Erythroblast (primary cell): ENCODE data around the gene CRB3.

ENCODE experiments used
- DNase-seq, 2 experiments: peaks; one replicate each; lab custom pipeline; 2025; lab: John Stamatoyannopoulos, UW
- GATA1 ChIP-seq: IDR thresholded peaks from 2 replicates; pipeline ENCODE4 v1.6.1; 2011; ENCODE audit warnings: low read depth, mild to moderate bottlenecking, control low read depth, low read length, moderate library complexity
- POLR2A ChIP-seq: IDR thresholded peaks from 2 replicates; pipeline ENCODE4 v1.6.1; 2011; ENCODE audit warnings: mild to moderate bottlenecking, low read length

Gene CRB3

DNA sequence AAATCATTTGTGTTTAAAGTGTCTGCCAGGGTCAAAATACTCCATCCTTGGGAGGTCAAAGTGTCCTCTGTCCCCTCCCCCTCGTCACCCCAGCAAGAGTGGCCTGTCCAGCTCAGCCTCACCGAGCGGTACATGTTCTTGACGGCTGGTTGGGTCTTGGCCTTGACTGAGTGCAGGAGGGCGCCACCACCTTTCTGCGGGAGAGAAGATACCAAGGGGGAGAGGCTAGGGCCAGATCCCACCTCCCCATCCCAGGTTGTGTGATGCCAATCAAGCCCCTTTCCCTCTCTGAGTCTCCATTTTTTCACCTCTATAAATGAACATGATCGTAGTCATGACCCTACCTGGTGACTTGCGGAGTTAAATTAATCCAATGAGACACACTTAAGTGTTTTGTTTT, 6.1 kb downstream of the CRB3 start:
- TF ChIP-seq GATA1 (no peak), POLR2A (no peak)
- DNase-seq: no peak

DNA sequence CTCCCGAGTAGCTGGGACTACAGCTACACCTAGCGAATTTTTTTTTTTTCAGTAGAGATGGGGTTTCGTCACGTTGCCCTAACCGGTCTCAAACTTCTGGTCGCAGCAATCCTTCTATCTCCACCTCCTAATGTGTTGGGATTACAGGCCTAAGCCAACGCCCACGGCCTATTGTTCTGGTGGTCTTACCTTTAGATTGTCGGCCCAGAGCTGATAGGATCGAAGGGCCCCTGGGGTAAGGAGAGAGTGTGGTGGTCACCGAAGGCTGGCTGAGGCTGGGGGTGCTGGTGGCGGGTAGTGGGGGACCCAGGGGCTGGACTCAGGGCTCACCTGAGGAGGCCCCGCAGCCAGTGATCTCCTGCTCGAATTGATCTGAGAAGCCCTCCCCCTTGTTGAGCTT, 7.0 kb downstream of the CRB3 start:
- DNase-seq: no peak
- no peak for TF ChIP-seq POLR2A
- TF ChIP-seq GATA1: no peak

DNA sequence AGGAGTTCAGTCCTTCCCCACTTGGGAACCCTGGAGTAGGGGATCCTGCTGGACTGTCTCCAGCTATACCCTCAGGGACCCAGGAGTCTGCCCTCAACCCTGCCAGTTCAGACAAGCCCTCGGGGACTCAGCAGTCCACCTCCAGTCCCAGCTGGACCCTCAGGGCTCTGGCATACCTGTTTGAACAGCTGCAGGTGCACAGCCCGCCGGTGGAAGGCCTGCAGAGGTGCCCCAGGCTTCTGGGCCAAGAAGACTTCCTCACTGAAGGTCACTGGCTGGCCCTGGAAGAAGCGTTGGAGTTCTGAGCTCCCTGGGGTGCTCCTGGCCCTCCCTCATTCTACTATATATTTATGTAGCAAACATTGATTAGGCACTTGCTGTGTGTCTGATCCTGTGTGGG, 8.6 kb downstream of the CRB3 start:
- TF ChIP-seq POLR2A: no peak
- TF ChIP-seq GATA1: no peak
- no peak for DNase-seq

DNA sequence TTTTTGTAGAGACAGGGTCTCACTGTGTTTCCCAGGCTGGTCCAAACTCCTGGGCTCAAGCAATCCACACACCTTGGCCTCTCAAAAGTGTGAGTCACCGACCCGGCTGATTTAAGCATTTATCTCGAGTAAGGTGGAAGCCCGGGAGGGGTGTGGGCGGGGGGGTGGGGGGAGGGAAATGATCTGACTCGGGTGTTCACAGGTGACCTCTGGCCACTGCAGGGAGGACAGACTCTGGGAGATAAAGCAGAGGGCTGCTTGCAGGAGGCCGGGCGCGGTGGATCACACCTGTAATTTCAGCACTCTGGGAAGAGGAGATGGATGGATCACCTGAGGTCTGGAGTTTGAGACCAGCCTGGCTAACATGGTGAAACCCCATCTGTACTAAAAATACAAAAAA, 9.6 kb downstream of the CRB3 start:
- no peak for TF ChIP-seq GATA1
- no peak for TF ChIP-seq POLR2A
- no peak for DNase-seq

DNA sequence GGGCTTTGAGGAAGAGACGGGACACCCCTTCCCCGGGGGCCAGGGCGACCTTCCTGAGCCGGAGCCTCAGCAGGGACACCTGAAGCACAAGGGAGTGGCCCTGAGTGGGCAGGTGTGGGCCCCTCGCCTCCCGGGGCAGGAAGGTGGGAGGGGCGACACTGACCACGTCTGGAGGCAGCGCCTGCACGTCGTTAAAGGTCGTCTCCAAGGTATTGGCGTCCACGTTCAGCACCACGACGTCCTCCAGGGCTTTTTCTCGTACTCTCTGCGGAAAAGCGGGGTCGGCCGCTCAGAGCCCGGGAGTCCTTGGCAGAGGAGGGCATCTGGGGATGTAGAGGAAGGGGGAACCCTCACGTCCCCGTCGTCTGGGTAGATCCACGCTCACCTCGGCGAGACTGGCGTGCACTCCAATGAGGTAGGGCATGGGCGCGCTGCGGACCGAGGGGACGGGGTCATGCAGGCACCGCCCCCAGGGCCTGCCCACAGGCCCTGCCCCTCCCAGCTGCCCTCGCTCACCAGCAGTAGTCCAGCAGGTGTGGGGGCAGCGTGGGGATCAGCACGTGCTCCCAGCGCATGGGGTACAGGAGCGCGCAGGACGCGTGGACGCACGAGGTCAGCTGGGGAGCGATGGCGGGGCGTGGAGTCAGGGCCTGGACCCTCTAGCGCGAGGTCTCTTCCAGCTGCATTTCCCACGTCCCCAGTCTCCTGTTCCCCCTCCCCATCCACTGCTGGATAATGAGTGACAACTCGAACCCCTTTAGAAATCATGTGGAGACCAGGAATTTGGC, 11.4 kb downstream of the CRB3 start:
- DNase-seq: no peak
- TF ChIP-seq GATA1 (no peak), POLR2A (no peak)

DNA sequence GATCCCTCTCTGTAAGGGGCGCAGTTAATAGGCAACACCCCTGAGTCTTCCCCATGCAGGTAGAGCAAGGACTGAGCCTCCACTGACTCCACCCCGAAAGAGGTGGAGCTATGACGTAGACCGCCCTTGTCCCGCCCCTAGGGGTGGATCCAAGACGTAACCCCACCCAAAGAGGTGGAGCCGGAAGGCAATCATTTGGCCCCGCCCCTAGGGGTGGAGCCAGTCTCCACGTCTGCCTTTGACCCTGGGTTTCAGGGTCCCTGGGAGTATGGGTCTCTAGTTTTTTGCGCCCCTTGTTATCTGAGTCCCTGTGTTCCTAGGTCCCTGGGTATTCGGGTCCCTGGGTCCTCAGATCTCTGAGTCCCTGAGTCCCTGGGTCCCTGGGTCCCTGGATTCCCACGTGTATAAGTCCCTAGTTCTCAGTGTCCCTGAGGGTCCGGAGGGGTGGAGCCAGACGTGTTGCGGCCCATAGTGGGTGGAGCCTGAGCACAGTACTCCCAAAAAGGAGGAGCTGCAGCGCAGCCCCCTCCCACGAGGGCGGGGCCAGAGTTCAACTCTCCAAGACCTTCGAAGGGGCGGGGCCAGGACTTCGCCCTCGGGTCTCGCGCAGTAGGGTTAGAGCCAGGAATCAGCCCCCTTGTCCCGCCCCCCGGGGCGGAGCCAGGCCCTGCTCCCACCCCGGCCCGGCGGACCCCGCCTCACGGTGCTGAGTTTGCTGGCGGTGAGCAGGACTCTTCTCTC, 12.3 kb downstream of the CRB3 start:
- peak; percentile 36 to 60 for DNase-seq
- TF ChIP-seq GATA1 (no peak), POLR2A (no peak)

DNA sequence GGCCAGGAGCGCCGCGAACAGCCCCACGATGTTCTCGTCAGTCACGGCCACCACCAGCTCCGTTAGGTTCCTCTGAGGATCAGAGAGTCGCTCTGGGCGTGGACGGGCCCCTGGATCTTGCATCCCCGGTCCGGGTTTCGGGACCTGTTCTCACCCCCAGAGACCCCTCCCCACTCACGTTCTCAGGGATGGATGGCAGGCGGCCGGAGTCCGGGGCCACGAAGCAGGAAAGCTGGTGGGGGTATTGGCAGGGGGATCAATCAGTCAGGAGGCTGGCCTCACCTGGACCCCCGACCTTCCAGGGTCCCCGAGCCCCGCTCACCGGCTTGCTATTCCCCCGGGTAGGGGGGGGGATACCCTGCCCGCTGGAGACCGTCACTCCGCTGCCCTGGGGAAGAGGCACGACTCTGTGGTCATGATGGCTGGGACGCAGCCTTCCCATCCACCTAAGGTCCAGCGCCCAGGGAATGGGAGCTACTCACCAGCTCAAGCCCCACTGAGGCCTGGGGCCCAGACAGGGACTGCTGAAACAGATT, 12.9 kb downstream of the CRB3 start:
- DNase-seq: no peak
- TF ChIP-seq POLR2A (no peak), GATA1 (no peak)

DNA sequence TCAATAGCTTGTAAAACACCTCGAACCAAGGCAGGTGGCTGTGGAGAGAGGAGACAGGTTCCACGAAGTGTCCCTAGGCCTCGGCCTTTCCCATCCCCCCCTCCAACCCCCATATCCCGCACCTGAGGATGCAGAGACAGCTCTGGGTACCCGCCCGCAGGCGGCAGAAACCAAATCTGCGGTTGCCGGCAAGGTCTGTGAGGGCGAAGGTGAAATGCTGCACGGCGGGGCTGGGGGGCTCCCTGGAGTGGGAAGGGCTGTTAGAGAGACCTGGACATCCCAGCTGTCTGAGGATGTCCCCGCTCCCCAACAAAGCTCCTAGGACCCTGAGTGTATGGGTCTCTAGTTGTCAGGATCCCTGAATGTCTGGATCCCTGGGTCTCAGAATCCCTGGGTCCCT, 14.7 kb downstream of the CRB3 start:
- TF ChIP-seq POLR2A (no peak), GATA1 (no peak)
- no peak for DNase-seq

DNA sequence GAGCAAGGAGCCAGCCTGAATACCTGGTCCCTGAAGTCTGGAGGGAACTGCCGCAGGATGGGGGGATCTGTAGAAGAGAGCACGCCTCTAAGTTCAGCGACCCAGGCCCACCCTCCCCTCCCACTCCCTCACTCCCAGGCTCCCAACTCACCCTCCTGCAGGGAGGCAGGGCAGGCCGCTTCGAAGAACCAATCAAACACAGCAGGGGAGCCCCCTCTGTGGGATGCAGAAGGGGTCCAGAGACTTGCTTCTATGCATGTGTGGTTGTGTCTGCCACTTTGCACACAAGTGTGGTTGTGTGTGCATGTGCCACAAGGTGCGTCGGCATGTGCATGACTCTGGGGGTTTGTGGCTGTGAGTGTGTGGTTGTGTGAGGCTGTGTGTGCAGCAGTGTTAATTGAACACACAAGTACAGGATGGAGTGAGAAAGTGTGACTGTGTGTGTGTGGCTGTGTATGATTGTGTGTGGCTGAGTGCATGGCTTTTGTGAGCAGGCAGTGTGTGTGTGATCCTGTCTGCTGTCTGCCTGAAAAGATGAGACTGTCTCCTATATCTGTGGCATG, 15.8 kb downstream of the CRB3 start:
- no peak for DNase-seq

DNA sequence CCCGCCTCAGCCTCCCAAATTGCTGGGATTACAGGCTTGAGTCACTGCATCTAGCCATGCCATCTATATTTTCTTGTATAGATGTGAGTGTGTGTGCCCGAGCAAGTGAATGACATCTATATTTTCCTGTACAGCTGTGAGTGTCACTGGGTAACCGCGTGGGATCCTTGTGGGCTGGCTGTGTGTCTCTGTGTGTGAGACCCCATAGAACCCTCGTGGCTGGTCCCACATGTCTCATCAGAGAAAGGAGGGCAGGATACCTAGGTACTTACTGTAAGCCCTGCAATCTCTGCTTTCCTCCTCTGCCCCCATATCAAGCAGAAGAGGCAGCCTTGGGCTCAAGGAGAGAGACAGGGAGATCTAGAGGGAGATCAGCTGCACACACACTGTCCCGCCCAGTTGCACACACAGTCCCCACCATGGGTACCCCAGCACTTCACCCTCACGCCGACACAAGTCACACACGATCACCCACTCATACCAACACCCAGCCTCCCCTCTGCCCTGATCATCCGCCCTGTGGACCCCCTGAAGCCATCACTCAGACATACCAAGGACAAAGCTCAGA, 16.9 kb downstream of the CRB3 start:
- DNase-seq: no peak
- TF ChIP-seq POLR2A: no peak
- no peak for TF ChIP-seq GATA1

More for the DNA sequence above, 15.8 kb downstream of the CRB3 start:
- TF ChIP-seq GATA1 (no peak), POLR2A (no peak)

DNA sequence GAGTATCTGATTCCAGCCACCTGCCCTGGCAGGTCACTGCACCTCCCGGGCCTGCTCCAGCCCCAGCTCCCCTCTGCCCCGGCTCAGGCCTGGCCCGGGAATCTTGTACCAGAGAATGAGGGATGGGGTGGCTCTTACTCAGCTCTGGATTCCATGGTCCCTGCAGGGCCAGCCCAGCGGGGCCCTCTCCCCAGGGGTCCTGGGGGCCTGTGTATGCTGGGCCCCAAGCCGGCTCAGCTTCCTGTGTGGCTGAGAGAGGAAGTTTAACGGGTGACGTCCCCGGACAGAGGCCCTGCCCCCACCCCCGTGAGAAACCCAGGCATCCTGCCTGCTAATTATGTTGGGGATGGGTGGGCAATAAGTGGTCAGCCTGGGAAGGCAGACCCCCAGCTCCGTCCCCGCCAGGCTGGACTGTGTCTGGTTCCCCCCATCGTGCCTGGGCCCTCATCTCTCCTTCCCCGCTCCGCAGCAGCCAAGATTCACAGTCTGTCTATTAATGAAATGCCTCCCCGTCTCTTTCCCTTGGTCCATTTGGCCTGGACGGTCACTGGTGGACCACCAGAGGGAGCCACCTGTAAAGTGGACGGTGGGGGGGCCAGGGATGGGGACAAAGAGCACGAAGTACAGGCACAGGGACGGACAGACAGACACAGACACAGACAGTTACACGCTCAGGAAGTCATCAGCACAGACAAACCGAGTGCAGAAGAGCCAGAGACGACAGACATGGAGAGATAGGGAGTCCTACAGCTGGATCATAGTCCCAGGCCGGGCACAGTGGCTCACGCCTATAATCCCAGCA, 17.7 kb downstream of the CRB3 start, which contains the start of gene DENND1C:
TSS of gene DENND1C (minus strand) at position 247 of the 802 bp plus-strand sequence. CDS start at position 155, 92 bp downstream.
- no peak for DNase-seq
- no peak for TF ChIP-seq GATA1

DNA sequence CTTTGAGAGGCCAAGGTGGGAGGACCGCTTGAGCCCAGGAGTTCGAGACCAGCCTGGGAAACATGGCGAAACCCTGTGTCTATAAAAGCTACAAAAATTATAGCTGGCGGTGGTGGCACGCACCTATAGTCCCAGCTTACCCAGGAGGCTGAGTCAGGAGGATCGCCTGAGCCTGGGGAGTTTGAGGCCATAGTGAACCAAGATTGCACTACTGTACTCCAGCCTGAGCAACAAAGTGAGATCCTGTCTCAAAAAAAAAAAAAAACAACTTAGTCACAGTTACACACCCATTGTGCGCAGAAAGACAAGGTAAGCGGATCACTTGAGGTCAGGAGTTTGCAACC, 18.2 kb downstream of the CRB3 start:
- DNase-seq: no peak
- TF ChIP-seq GATA1 (no peak), POLR2A (no peak)

DNA sequence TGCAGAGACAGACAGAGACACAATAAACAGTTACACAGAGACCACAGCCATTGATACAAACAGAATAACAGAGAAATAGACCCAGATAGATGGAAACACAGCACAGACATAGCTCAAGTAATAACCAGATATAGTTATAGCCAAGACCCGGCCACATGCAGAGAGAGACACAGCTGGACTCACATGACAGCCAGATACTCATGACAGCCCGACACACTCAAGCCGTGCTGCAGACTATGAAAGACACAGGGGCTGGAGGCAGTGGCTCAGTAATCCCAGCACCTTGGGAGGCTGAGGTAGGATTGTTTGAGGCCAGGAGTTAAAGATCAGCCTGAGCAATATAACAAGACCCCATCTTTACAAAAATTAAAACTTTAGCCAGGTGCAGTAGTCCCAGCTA, 19.2 kb downstream of the CRB3 start:
- DNase-seq: no peak
- TF ChIP-seq GATA1: no peak
- no peak for TF ChIP-seq POLR2A
